GM19025 (cell line): Measurements from ENCODE around the gene ADGRL3.

Experiments used
- ATAC-seq: cut with Tn5 transposase; IDR thresholded peaks from one replicate; pipeline ENCODE4 v1.9.1; 2021; ENCODE audit warnings: mild to moderate bottlenecking, low read depth, moderate library complexity; ENCODE audit not compliant: unreplicated experiment

ADGRL3 gene

GRCh38 chr4:61200187-61200915, at the start of gene ADGRL3:
TSS of gene ADGRL3 (plus strand) at chr4:61200326.
- ATAC-seq = no peak

GRCh38 chr4:61152433-61152832, 47.7 kb upstream of the ADGRL3 start:
- no peak for ATAC-seq

GRCh38 chr4:61160478-61160877, 39.6 kb upstream of the ADGRL3 start:
- ATAC-seq = no peak

GRCh38 chr4:61162116-61162515, 38.0 kb upstream of the ADGRL3 start:
- no peak for ATAC-seq

GRCh38 chr4:61173799-61174198, 26.3 kb upstream of the ADGRL3 start:
- ATAC-seq = no peak

GRCh38 chr4:61175495-61175894, 24.6 kb upstream of the ADGRL3 start:
- ATAC-seq = no peak

- no peak for ATAC-seq
These were observed 22.8 kb upstream of the ADGRL3 start for GRCh38 chr4:61177367-61177766.

- ATAC-seq = no peak
These were observed 19.7 kb upstream of the ADGRL3 start for GRCh38 chr4:61180405-61180804.

GRCh38 chr4:61182915-61183314, 17.2 kb upstream of the ADGRL3 start:
- no peak for ATAC-seq

GRCh38 chr4:61185288-61185687, 14.8 kb upstream of the ADGRL3 start:
- no peak for ATAC-seq

GRCh38 chr4:61192392-61192791, 7.7 kb upstream of the ADGRL3 start:
- no peak for ATAC-seq

GRCh38 chr4:61193863-61194262, 6.3 kb upstream of the ADGRL3 start:
- ATAC-seq = no peak

GRCh38 chr4:61194571-61194970, 5.6 kb upstream of the ADGRL3 start:
- no peak for ATAC-seq

- no peak for ATAC-seq
These were observed 5.0 kb upstream of the ADGRL3 start for GRCh38 chr4:61195101-61195500.

GRCh38 chr4:61198686-61199085, 1.4 kb upstream of the ADGRL3 start:
- ATAC-seq = no peak

- no peak for ATAC-seq
These were observed 296 bp upstream of the ADGRL3 start for GRCh38 chr4:61199873-61200186.

GRCh38 chr4:61200916-61201526, 895 bp downstream of the ADGRL3 start:
- no peak for ATAC-seq

GRCh38 chr4:61201561-61201960, 1.4 kb downstream of the ADGRL3 start:
- ATAC-seq = no peak

GRCh38 chr4:61201961-61202637, 2.0 kb downstream of the ADGRL3 start:
- no peak for ATAC-seq

- ATAC-seq = no peak
These were observed 2.7 kb downstream of the ADGRL3 start for GRCh38 chr4:61202638-61203435.

- ATAC-seq = no peak
These were observed 3.3 kb downstream of the ADGRL3 start for GRCh38 chr4:61203436-61203790.
